ENCODE results near the gene TBCC.
"Not testable (repeated sequence)": the region's sequence is repeated elsewhere in the genome, so short reads cannot be mapped to it uniquely, and the experiment has no call there.

TBCC gene

DNA sequence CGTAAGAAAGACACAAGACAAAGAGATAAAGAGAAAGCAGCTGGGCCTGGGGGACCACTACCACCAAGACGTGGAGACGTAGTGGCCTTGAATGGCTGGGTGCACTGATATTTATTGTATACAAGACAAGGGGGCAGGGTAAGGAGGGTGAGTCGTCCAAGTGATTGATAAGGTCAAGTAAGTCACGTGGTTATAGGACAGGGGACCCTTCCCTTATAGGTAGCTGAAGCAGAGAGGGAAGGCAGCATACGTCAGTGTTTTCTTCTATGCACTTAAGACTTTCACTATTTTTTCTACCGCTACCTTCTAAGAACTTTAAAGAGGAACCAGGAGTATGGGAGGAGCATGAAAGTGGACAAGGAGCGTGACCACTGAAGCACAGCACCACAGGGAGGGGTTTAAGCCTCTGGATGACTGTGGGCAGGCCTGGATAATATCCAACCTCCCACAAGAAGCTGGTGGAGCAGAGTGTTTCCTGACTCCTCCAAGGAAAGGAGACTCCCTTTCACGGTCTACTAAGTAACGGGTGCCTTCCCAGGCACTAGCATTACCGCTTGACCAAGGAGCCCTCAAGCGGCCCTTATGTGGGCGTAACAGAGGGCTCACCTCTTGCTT lies 11.9 kb downstream of the TBCC start:
- DNase-seq (ENCODE audit: low read depth in 3 of 3), result not testable (repeated sequence)

DNA sequence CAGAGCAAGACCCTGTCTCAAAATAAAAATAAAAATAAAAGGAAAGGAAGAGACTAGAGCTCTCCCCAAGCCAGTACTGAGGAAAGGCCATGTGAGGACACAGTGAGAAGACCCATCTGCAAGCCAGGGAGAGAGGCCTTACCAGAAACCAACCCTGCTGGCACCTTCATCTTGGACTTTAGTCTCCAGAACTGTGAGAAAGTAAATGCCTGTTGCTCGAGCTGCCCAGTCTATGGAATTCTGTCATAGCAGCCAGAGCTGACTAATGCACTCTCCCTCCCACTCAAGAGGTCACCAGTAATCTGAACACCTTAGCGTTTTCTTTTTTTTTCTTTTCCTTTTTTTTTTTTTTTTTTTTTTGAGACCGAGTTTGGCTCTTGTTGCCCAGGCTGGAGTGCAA lies 16.2 kb downstream of the TBCC start:
- no peak for DNase-seq (ENCODE audit: low read depth in 3 of 3)

DNA sequence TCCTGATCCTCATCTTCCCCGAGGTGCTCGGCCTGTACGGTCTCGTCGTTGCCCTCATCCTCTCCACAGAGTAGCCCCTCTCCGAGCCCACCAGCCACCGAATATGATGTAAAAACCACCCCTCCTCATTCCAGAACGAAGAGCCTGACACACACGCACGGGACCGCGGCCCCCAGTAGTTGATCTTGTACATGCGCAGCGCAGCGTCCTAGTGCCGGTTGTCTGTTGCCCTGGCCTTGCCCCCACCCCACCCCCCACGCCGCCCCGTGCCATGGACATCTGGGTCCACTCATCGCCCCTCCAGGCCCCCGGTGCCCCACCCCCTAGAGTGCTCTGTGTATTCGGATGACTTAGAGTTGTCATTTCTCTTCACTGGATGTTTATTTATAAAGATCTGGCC lies 18.3 kb downstream of the TBCC start:
- no peak for DNase-seq (ENCODE audit: low read depth in 3 of 3)

DNA sequence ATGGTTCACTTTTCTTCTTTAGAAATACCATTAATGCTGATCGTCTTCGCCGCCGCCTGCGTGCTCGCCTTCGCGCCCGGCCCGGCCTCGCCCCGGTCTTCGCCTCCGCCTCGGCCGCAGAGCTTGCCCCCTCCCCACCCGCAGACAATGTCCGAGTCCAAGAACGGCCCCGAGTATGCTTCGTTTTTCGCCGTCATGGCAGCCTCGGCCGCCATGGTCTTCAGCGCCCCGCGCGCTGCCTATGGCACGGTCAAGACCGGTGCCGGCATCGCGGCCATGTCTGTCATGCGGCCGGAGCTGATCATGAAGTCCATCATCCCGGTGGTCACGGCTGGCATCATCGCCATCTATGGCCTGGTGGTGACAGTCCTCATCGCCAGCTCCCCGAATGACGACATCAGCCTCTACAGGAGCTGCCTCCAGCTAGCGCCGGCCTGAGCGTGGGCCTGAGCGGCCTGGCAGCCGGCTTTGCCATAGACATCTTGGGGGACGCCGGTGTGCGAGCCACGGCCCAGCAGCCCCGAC lies 18.8 kb downstream of the TBCC start:
- peak in 1 of 3 experiments; percentile 4 for DNase-seq (ENCODE audit: low read depth in 3 of 3)

DNA sequence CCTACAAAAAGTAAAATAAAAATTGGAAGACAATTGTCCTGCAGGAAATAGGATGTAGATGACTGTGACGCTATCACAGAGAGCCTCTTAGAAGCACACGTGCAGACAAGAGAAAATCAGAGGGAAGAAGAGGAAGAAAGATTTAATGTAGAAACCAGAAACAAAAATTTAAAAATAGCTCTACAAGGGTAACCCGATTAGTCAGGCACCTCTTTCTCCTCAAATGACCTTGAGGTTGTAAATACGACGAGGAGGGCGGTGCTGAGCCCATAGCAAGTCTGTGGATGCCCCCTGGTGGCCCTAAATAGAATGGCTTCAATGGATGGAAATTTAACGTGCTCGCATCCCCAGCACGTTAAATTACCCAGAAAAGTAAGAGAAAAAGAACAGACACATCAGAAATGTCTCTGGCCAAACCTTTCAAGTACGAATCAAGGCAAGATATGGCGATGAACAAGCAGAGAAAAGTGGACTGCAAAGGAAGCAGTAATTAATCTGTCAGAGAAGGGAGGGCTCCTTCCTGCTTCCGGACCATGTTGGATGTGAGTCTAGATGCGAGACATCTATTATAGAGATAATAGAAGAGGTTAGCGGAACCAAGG lies 19.3 kb downstream of the TBCC start:
- peak; percentile 22 to 64 (median 37) for DNase-seq (ENCODE audit: low read depth in 3 of 3)

DNA sequence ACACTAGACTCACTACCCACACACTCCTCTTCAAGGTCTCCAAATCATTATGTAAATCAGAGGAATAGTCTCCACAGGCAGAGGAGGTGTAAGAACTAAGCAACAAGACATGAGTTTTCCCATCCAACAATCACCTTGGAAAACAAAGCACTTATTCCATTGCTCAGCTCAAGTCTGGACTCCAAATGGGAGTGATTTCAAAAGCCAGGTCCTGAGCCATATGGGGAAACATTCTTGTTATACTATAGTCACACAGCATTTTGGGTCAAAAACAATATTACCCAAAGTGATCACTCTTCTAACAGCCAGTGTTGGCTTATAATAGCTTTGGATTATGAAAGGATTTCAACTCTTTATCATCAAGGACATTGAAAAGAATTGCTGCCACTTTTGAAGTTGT lies 19.9 kb downstream of the TBCC start:
- no peak for DNase-seq (ENCODE audit: low read depth in 3 of 3)

DNA sequence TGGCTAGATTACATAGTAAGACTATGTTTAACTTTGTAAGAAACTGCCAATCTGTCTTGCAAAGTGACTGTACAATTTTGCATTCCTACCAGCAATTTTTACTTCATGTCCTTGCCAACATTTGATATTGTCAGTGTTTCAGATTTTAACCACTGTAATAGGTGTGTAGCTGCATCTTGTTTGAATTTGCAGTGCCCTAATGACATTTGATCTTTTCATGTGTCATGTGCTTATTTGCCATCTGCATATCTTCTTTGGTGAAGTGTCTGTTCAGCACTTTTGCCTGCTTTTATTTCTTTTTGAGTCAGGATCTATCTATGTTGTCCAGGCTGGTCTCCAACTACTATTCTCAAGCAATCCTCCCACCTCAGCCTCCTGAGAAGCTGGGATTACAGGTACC lies 21.1 kb downstream of the TBCC start:
- DNase-seq (ENCODE audit: low read depth in 3 of 3), result no peak

DNA sequence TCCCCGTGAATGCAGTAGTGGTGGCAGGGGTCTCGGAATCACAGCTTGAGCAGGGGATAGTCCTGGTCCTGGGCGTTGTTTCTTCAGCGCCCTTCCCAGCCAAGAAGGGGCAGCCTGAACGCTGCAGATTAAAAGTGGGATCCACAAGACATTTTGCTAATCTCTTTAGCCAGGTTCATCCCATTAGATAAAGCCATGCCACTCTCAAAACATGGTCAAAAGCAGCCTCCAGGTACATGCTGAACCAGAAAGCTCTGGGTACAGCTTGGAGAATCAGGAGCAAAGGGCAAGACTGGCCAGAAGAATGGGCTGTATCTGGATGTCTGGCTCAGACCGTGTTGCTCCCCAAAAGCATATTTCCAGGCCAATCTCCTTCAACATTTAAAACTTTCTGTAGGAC lies 23.4 kb downstream of the TBCC start, which contains the start of gene PRPH2:
TSS of gene PRPH2 (minus strand) at position 101 of the 400 bp plus-strand sequence. CDS start 263 bp downstream, outside the sequence.
- no peak for DNase-seq (ENCODE audit: low read depth in 3 of 3)

DNA sequence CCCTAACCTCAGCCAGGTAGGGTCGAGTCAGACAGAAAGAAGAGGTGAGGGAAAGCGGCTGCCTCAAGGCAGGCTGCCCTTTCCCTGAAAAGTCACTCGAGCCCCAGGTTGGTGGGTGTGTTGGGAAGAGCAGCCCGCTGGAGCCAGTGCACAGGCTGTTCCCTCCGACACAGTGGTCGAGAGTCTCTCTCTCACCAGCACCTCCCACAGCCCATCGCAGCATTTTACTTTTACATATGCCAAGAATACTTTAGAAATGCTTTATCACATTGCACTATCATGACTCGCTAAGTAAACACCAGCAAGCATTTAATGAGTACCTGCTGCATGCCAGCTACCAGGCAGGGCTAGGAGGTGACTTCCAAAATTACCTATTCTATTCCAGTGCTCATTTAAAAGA lies 25.2 kb downstream of the TBCC start:
- DNase-seq (ENCODE audit: low read depth in 3 of 3), result no peak

DNA sequence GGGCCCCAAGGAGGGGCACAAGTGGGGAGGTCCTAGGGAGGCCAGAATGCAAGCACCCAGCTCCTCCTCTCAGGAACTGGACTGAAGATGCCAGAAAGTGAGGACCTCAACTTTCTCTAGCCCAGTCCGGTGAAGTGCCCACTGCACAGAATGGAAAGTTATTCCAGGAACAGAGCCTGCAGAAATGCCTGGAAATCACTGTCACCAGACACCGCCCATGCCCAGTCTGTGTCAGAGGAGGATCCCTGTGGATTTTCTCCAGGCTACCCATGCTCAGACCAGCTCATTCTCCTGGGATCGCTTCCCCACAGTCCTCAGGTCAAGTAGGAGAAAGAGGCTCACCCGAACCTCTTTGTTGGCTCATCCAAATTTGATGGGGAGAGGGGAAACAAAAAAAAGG lies 30.0 kb downstream of the TBCC start:
- DNase-seq (ENCODE audit: low read depth in 3 of 3), result no peak

DNA sequence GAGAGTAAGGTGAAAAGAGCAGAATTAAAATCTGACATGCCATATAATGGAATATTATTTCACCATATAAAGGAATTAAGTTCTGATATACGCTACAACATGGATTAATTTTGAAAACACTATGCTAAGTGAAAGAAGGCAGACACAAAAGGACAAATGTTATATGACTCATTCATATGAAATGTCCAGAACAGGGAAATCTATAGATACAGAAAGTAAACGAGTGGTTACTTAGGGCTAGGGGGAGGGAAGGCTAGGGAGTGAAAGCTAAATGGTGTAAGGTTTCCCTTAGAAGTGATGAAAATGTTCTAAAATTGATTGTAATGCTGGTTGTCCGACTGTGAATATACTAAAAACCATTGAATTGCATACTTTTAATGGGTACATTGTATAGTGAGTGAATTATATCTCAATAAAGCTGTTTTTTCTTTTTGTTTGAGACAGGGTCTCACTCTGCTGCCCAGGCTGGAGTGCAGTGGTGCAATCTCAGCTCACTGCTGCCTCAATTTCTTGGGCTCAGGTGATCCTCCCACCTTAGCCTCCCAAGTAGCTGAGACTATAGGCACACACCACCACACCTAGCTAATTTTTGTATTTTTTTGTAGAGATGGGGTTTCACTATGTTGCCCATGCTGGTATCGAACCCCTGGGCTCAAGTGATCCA lies 31.7 kb downstream of the TBCC start:
- DNase-seq (ENCODE audit: low read depth in 3 of 3), result no peak

DNA sequence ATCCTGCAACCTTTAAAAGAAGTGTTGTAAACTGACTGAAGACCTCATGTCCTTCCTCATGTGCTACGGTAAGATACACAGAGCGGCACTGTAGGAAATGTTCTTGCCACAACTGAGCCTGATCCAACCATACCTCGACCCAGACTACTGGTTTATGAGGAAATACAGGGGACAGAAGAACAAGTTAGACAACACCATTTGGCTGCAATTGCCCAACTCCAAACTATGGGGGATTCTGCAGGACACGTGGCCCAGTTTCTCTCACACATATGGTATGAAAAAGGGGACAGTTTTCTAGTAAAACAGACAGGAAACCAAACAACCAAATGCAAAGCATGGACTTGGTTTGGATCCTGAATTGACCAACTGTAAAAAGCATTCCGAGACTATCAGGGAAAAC lies 34.0 kb downstream of the TBCC start:
- DNase-seq (ENCODE audit: low read depth in 3 of 3), result no peak

DNA sequence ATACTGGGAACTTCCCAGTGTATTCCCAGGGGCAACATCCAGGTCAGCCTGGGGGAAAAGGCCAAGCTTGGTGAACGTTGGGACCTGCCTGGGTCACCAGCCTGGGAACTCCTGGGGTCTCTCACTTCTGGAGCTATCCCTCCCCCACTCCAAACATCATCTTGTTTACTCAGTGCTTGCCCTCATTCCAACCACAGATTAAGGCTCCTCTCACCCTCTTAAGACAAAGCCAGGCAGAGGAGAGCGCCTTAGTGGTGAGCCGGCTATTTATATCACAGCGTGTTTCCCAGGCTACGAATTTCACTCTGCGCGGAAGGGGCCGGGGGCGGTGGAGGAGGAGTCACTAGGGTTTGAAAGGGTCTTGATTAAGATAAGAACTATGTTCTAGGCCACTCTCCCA lies 35.6 kb downstream of the TBCC start:
- DNase-seq (ENCODE audit: low read depth in 3 of 3), result no peak

DNA sequence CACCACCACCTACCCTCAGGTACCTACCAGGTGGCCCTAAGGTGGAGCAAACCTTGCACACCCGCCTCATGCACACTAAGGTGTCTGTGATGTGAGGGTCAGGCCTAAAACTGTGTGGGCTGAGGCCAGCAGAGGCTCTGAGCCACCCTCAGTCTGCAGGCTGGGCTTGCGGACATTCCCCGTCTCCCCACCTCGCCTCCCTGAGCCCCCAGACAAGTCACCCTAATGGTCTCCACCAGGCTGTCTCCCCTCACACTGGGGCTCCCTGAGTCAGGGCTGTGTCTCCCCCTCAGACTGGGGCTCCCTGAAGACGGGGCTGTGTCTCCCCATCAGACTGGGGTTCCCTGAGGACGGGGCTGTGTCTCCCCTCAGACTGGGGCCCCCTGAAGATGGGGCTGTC lies 36.0 kb downstream of the TBCC start:
- DNase-seq (ENCODE audit: low read depth in 3 of 3), result no peak

DNA sequence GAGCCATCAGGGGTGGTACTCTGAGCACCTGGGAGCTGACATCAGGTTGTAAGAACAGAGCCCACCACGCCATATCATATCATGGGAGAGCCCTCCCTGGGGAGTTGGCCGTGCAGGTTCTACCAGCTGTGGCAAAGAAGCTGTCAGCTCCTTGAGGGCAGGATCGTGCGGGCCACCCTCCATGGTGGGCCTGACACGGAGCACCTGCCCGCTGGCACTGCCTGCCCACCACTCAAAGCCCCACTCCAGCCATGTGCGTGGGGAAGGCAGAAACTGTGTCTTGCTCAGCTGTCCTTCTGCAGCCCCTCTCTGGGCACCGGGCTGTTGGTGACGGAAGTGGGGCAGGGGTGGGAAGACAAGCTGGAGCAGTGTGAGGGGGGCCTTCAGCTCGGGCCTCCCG lies 37.8 kb downstream of the TBCC start:
- DNase-seq (ENCODE audit: low read depth in 3 of 3), result no peak

DNA sequence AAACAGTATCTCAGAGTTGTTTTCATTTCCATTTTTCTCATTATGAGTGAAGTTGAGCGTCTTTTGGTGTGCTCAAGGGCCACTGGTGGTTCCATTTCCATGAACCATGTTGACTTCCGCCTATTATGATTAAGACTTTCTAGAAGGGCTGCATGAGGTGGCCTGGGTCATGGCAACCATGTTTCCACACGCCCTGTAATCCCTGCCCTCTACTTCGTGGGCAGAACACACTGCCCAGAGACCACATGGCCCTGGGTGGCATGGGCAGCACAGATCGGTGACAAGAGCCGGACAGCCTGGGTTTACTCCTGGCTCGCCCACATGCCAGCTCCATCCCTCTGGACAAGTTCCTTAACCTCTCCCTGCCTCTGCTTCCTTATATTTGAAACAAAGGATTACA lies 38.3 kb downstream of the TBCC start:
- DNase-seq (ENCODE audit: low read depth in 3 of 3), result no peak

DNA sequence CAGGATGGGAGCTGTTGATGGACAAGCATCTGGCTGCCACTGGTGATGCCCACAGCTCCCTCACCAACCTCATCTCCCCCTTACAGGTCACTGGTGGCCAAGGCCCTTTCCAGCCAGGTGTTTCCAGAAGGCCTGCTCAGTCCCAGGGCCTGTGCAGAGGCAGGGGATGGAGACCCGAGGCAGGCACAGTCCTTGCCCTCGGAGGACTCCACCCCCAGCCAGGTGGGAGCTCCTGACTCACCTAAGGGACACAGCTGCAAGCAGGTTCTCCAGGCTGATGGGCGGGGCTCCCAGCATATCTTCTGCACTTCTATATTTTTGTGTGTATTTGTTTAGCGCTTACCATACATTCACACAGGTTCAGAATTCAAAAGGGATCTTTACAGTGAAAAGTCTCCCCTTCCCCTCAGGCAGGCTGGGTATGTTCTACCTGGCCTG lies 40.9 kb downstream of the TBCC start:
- DNase-seq (ENCODE audit: low read depth in 3 of 3), result no peak

DNA sequence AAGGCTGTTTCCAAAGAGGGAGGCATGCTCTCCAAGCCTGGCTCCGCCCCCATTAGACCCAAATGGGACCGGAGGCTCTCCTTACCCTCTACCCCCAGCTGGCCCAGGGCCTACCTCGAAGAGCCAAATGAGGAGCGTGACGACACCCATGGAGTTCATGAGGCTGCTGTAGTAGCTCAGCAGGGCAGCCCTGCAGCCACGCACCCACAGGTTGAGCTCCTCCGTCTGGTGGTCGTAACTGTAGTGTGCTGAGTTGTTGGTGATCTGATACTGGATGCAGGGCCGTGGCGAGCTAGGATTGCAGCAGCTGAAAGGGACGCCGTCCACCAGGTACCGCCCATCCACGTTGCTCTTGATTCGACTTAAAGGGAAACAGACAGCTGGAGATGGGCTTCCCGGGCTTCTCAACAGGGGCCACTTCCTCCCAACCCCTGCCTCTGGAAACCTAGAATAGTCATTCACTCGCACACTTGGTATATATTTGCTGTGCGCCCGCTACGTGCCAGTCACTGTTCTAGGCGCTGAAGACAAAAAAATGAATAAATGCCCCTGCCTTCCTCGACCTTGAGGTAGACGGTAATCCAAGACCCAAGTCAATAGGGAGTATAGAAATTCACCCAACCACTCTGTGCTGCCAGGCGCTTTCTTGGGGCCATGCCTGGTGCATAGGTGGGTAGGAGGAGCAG lies 41.5 kb downstream of the TBCC start:
- DNase-seq (ENCODE audit: low read depth in 3 of 3), result no peak

DNA sequence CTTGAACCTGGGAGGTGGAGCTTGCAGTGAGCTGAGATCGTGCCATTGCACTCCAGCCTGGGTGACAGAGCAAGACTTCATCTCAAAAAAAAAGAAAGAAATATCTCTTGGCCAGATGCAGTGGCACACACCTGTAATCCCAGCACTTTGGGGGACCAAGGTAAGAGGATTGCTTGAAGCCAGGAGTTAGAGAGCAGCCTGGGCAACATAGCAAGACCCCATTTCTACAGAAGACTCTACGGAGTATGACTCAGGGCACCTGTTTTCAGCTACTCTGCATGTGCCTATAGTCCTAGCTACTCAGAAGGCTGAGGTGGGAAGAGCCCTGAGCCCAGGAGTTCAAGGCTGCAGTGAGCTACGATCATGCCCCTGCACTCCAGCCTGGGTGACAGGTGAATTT lies 43.1 kb downstream of the TBCC start:
- not testable (repeated sequence) for DNase-seq (ENCODE audit: low read depth in 3 of 3)

DNA sequence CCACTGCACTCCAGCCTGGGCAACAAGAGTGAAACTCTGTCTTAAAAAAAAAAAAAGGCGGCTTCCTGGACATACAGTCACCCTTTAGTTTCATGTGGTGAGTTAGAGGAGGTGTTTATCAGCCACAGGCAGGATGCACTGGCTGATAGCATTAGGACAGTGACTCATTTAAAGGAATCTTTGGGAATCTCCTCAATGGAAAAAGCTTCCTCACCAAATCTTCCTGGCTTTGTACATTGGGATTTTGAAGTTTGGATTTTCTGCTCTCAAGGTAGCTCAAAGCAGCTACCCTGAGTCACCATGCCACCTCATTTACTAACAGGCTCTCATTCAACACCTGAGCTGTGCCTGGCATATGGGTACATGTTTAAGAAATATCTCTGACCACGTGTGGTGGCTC lies 43.7 kb downstream of the TBCC start:
- DNase-seq (ENCODE audit: low read depth in 3 of 3), result no peak

DNA sequence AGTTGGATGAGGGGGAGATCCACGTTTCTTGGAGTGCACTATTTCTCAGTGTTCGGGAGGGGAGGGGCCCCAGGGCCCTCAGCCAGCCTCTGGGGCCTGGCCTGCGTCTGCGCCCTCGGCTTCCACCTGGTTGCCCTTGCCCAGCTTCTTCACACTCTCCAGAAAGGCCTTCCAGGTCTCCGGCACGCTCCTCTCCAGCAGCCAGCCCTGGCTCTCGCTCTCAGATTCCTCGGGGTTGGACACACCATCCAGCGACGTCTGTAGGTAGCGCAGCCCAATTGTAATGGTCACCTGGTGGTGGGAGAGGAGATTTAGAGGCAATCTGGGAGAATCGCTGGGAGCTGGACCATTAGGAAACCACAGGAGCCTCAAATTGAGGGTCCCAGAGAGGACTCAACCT lies 47.7 kb downstream of the TBCC start:
- DNase-seq (ENCODE audit: low read depth in 3 of 3), result no peak

DNA sequence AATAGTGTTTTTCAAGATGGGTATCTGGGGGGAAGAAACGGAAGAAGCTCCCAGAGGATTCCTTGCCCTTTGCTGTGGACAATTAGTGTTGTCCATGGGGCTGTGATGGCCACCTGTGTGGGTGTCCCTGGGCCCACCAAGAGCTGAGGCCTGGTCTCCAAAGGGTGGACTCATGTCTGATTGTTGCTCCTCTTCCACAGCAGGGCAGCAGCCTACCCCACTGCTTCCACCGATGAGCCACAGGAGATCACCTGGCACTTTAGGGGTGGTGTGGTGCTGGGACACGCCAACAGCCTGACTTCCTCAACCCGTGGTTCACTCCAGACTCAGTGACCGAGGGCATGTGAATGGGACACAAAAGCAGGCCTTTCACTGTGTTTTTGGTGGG lies 48.6 kb downstream of the TBCC start:
- DNase-seq (ENCODE audit: low read depth in 3 of 3), result no peak
